ELR (cell line): Measurements from ENCODE around the gene KXD1.
"Not testable (repeated sequence)": the region's sequence is repeated elsewhere in the genome, so short reads cannot be mapped to it uniquely, and the experiment has no call there.

Experiments used
- DNase-seq: peaks from one replicate; pipeline ENCODE4 v3.0.0-alpha.2; 2015; ENCODE audit warnings: low read depth

KXD1 gene

GRCh38 chr19:18580311-18580710 lies 22.6 kb downstream of the KXD1 start:
- DNase-seq = no peak

DNA sequence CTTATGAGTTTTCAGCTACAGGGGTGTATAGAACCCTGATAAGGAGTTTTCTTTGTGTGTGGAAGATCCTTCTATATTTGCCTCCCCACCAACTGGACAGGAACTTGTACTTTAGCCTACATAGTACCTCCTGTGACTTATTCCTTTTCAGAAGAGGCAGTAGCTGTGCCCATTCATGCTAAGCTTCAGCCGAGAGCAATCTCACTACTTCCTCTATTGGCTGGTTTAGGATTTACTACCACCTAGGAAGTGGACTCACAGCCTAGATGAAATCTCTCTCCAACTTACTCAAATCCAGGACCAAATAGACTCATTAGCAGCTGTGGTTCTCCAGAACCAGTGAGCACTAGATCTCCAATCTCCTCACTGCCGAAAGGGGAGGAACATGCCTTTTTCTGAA lies 28.6 kb downstream of the KXD1 start:
- DNase-seq = peak; percentile 44

- DNase-seq = no peak
Observed at GRCh38 chr19:18587561-18587960, 29.9 kb downstream of the KXD1 start.

DNA sequence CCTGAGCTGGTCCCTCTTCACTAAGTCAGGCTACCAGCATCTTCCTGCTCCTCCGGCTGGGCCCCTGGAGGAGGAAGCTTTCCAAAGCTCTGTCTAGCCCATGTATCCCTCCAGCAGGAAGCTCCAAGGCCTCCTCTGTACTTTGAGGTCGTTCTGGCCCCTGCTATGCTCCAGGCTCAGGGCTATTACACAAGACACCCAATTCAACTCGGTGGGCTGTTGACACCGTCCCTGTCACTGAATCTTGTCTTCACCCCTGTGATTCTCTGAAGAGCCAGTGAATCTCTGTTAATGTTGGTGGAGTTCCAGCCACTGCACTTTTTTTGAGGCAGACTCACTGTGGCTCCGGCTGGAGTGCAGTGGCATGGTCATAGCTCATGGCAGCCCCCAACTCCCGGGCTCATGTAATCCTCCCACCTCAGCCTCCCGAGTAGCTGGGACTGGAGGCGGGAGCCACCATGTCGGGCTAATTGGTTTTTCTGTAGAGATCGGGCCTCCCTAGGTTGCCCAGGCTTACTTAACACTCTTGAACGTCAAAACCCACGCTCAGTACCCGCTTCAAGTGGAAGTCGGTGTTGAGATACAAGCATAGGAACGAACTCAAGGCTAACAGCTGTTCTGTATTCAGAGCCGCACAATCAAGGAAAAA lies 30.4 kb downstream of the KXD1 start:
- DNase-seq = no peak

- DNase-seq = peak; percentile 81
Observed at GRCh38 chr19:18588611-18589379, 31.1 kb downstream of the KXD1 start, which contains the start of gene REX1BD. Gene REX1BD (plus strand): TSS chr19:18588798. CDS start chr19:18588802, 4 bp downstream.

DNA sequence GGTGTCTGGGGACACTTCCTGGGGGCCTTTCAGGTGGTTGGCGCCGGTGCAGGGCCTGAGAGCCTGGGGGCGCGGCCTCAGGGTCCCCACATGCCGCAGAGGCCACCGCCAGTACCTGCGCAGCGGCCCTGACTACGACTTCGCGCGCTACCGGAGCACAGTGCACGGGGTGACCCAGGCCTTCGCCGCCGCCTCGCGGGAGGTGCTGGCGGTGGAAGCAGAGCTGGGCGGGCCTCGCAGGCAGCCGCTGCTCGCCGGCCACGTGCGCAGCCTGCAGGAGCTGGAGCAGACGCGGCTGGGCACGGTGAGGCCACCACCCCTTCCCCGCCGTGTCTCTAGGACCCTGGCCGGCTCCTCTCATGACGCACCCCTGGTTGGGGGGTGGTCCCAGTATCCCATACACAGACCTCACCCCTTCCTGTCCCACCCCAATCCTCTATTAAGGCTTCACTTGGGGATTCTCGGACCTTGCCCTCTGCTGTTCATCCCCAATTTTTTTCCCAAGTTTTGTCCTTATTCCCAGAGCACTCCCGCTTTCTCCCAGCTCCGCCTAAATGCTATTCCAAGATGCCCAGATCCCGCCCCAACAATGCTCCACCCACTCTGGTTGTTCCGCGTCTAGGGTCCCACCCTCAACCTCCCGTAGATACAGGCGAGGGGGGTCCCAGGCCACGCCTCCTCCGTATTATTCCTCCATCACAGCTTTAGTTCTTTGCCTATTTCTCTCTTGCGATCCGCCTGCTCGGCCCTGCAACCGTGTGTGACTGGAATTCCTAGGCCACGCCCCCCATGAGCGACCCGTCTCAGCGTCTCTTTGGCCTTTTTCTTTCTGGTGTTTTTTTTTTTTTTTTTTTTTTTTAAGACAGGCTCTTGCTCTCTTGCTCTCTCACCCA lies 32.0 kb downstream of the KXD1 start:
- DNase-seq = peak; percentile 80

DNA sequence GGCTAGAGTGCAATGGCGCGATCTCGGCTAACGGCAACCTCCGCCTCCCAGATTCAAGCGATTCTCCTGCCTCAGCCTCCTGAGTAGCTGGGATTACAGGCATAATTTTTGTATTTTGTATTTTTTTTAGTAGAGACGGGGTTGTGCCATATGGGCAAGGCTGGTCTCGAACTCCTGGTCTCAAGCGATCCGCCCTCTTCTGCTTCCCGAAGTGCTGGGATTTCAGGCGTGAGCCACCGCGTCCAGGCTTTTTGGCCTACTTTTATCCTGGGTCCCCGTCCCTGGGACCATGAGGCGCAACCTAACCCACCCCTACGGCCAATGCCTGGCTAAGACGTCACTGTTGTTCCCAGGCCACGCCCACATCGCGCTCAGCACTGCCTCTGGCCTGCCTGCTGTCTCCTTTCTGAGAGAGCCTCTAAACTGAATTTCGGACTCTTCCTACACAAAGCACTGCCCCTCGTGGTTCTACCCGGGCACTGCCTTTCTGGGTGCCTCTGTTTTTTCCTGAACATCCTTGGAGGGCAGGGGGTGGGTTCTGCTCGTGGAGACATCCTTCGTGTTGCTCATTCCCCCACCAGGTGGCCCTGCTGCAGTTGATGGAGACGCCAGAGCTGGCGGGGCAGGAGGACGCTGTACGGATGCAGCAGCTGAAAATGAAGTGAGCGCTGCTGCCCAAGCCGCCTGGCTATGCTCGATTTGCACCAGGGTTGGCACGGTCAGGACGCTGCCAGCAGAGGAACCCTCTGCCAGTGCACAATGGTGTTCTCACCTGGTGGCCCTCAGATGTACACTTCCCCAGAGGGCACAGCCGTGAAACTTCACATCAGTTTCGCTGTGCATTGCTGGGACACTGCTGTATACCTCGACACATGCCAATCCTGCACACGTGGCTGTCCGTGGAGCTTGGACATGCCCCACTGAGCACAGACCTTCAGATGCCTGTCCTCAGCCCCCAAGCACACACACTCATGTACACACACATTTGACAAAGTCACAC lies 32.9 kb downstream of the KXD1 start:
- peak; percentile 36 for DNase-seq

GRCh38 chr19:18591735-18592385 lies 34.2 kb downstream of the KXD1 start:
- no peak for DNase-seq

GRCh38 chr19:18592732-18593131 lies 35.1 kb downstream of the KXD1 start:
- DNase-seq = not testable (repeated sequence)

DNA sequence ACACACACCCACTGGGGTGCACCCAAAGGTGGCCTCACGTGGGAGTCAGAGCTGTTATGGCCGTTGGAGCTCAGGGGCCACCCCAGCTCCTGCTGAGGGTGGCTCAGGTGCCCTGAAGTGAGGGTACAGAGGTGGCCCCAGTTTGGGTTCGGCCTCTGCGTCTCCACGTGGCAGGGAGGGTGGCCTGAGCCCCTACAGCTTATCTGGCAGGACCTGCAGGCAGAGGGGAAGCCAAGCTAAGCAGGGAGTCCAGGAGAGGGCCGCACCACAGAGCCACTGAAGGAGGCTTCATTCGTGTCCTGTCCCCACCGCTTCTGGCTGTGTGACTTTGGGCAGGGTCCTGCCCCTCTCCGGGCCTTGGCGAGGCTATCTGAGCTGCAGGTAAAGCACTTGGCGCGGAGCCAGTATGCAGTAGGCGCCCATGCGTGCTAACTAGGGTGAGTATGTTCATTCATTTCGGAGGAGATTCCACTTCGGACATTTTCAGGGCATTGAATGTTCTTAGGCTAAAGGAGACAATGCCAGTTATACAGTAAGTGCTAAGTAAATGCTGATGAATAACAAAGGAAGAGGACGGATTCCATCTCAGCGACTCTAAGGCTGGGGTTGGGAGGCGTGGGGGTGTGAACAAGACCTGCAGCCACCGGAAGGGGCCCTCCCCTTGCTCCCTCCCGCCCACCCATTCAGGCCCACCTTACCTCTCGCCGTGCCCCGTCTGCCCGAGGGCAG lies 35.9 kb downstream of the KXD1 start:
- DNase-seq = no peak

DNA sequence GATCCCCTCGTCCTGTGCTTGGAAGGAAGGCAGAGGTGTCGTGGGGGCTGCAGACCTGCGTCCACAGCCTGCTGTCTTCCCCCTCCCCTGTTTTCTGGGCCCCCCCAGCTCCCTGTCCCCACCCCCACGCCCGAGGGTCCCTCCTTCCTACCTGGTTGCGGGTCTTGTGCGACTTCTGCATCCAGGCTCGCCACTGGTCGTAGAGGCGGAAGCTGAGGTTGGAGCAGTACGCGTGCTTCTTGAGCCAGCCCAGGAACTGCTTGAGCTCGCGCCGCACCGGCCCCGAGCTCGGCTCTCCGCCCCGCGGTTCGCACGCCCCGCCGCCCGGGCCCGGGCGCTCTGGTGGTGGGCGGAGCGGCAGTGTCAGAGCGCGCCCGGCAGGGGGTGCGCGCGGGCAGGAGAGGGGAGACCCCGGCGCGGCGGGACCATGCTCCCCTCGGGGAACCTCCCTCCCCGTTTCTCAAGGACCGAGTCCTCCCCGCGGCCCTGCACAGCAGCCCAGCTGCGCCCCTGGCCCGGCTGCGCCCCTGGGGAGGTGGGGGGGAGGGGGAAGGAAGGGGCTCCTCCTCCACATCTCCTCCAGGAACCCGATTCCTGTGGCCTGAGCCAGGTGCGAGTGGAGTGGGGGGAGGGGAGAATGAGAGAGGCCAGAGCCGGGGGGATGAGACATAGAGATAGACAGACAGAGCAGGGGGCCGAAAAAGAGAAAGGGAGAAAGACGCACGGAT lies 36.6 kb downstream of the KXD1 start:
- peak; percentile 82 for DNase-seq

- no peak for DNase-seq
Observed at GRCh38 chr19:18594824-18595373, 37.2 kb downstream of the KXD1 start.

GRCh38 chr19:18595475-18595874 lies 37.8 kb downstream of the KXD1 start:
- no peak for DNase-seq

DNA sequence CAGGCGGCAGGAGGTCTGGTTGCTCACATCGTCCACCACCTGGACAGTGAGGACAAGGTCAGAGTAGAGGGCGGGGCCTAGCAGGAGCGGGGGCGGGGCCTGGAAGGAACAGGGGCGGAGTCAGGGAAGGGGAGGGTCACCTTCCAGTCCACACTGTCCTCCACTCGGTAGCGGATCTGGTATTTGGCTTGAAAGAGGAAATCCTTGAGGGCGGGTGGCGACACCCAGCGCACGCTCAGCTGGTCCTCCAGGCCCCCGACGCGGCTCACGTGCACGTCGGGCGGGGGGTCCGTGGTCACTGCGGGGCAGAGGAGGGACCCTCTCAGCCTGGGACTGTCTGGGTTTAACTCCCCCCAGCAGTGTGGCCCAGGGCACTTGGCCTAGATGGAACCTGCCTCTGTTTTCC lies 39.1 kb downstream of the KXD1 start:
- DNase-seq = peak; percentile 42

DNA sequence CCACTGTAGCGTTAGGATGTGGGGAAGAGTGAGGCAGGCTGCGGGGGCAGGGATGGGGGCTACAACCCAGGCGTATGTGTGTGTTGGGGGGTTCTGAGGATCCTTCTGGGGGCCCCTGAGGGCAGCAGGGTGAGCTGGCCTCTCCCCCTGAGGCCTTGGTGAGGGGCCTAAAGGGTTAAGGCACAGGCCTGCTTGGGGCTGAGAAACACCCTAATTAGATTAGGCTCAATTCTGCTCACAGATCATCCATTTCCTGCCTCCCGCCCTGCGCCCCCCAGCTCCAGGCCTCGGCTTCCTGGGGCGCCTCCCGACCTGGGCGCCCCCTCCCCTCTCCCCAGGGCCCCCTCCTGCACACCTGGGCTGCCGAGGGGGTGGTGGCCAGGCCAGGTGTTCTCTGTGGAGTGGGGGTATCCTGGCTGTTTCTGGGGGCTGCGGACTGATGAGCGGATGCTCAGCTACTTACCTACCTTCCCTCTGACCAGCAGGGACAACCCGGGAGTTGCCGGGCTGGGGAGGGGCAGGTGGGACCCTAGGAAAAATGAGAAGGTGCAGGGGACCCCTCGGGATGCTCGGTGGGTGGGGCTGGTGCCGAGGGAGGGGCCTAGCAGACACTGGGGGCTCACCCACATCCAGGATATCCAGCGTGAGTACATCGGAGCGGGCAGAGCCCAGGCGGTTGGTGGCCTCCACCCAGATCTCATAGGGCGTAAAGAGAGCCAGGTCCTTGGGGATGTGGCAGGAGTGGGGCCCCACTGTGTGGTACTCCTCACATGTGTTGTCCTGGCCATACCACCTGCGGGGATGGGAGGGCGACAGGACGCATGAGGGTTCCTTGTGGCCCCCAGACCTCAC lies 40.4 kb downstream of the KXD1 start:
- DNase-seq = no peak

DNA sequence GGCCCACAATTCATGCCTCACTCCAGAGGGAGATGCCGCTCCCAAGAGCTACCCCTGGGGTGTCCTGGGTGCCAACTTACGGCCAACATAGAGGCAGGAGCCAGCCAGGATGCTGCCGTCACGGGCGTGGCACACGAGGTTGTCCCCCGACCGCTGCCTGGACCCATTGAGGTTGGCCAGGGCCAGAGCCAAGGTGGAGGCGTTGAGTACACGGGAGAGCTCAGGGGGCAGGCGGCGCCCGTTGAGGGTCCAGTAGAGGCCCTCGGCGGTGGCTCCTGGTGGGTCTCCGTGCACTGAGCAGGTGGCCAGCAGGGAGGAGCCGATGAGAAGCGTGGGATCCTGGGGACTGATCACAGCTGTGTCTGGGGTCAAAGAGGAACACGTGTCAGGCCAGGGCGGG lies 41.8 kb downstream of the KXD1 start:
- no peak for DNase-seq

DNA sequence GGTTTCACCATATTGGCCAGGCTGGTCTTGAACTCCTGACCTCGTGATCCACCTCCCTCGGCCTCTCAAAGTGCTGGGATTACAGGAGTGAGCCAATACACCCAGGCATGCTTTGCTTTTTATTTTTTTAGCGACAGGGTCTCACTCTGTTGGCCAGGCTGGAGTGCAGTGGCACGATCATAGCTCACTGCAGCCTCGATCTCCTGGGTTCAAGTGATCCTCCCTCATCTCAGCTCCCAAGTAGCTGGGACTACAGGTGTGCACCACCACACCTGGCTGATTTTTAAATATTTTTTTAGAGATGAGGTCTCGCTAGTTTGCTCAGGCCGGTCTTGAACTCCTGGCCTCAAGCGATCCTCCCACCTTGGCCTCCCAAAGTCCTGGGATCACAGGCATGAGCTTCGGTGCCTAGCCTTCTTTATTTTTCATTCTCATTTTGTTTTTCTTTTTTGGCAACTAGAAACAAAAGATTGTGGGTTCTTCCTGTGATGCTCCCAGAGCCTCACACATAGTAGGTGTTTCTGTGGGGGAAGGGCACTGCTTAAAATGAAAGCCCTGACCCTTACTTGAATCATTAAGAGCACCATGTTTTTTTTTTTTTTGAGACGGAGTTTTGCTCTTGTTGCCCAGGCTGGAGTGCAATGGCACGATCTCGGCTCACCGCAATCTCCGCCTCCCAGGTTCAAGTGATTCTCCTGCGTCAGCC lies 43.2 kb downstream of the KXD1 start:
- not testable (repeated sequence) for DNase-seq
